ENCODE results near the gene ASAP3. TPM values are rescaled to one million over a fixed set of nuclear protein-coding genes. Genes with fewer than 3 reads are reported as not detected.

The ASAP3 gene
- total RNA-seq, 1 experiment from 2014 or later, result 19.5 TPM

DNA sequence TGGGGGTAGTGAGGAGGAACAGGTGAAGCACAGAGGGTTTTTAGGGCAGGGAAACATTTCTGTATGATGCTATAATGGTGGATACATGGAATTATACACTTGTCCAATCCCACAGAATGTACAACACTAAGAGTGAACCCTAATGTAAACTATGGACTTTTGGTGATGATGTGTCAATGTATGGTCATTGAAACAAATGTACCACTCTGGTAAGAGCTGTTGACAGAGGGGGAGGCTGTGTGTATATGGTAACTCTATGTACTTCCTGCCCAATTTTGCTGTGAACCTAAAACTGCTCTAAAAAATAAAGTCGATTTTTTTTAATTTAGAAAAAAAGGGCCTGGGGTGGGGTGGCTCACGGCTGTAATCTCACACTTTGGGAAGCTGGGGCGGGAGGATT, 22.9 kb downstream of the ASAP3 start:
- Histone ChIP-seq H3K27me3 (replicated peaks) (no peaks in the 10 kb centered on the region), H3K4me1 (replicated peaks) (peaks cover 9% of the 10 kb centered on the region), H3K9me3 (replicated peaks) (no peaks in the 10 kb centered on the region), H3K27ac (no peak overlapping the region), H3K36me3 (no peaks in the 10 kb centered on the region), H3K4me3 (no peak overlapping the region)
- DNase-seq (ENCODE audit: low read depth in 1 of 2, low spot score in 2 of 2), result no peak

GRCh38 chr1:23460519-23460918, 23.5 kb downstream of the ASAP3 start:
- no peak for DNase-seq (ENCODE audit: low read depth in 1 of 2, low spot score in 2 of 2)
- Histone ChIP-seq H3K36me3 (no peaks in the 10 kb centered on the region), H3K9me3 (replicated peaks) (no peaks in the 10 kb centered on the region), H3K4me1 (replicated peaks) (peaks cover 14% of the 10 kb centered on the region), H3K27me3 (replicated peaks) (no peaks in the 10 kb centered on the region), H3K4me3 (no peak overlapping the region), H3K27ac (no peak overlapping the region)

- peaks cover 14% of the 10 kb centered on the region for H3K4me1 ChIP-seq (replicated peaks)
- peaks cover 4% of the 10 kb centered on the region; the same call in 1 of the 2 replicates for H3K36me3 ChIP-seq
- no peak for DNase-seq (ENCODE audit: low read depth in 1 of 2, low spot score in 2 of 2)
- H3K27me3 ChIP-seq (replicated peaks), result no peaks in the 10 kb centered on the region
- H3K27ac ChIP-seq, result no peak overlapping the region
- H3K9me3 ChIP-seq (replicated peaks), result no peaks in the 10 kb centered on the region
- H3K4me3 ChIP-seq, result no peak overlapping the region
These were observed 24.6 kb downstream of the ASAP3 start for GRCh38 chr1:23459338-23459757.

GRCh38 chr1:23456226-23456625, 27.8 kb downstream of the ASAP3 start:
- peak; percentile 64 to 67 for DNase-seq (ENCODE audit: low read depth in 1 of 2, low spot score in 2 of 2)
- Histone ChIP-seq H3K27me3 (replicated peaks) (no peaks in the 10 kb centered on the region), H3K36me3 (peaks cover 4% of the 10 kb centered on the region; the same call in 1 of the 2 replicates), H3K4me1 (replicated peaks) (peaks cover 24% of the 10 kb centered on the region), H3K27ac (peak overlapping the region; percentile 12; the same call in 1 of the 2 replicates), H3K9me3 (replicated peaks) (no peaks in the 10 kb centered on the region), H3K4me3 (no peak overlapping the region)

GRCh38 chr1:23453455-23454000, 30.5 kb downstream of the ASAP3 start:
- Histone ChIP-seq H3K4me3 (no peak overlapping the region), H3K27ac (no peak overlapping the region), H3K27me3 (replicated peaks) (no peaks in the 10 kb centered on the region)

DNA sequence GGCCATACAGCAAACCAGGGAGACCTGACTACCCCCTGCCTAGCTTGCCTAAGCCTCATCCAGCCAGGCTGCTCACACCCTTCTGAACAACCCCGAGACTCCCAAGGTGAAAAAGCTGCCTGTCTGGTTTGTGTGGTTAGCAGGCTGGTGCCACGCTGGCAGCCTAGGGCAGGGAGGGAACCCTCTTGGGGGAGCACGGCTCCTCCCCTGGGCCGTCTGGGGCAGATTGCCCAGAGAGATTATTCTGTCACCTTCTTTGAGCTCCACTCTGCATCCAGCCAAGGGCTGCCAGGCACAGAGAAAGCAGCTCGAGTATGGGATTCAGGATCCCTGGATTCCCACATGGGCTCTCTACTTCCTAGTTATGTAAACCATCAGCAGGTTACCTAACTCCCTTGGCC, 32.0 kb downstream of the ASAP3 start:
- no peaks in the 10 kb centered on the region for H3K9me3 ChIP-seq (replicated peaks)
- peaks cover 17% of the 10 kb centered on the region for H3K36me3 ChIP-seq
- no peak overlapping the region for H3K27ac ChIP-seq
- no peaks in the 10 kb centered on the region for H3K27me3 ChIP-seq (replicated peaks)
- peaks cover 28% of the 10 kb centered on the region for H3K4me1 ChIP-seq (replicated peaks)
- no peak for DNase-seq (ENCODE audit: low read depth in 1 of 2, low spot score in 2 of 2)
- no peak overlapping the region for H3K4me3 ChIP-seq

More at GRCh38 chr1:23453455-23454000, 30.5 kb downstream of the ASAP3 start:
- no peaks in the 10 kb centered on the region for H3K9me3 ChIP-seq (replicated peaks)
- peaks cover 28% of the 10 kb centered on the region for H3K4me1 ChIP-seq (replicated peaks)
- no peak for DNase-seq (ENCODE audit: low read depth in 1 of 2, low spot score in 2 of 2)
- H3K36me3 ChIP-seq, result peaks cover 17% of the 10 kb centered on the region

DNA sequence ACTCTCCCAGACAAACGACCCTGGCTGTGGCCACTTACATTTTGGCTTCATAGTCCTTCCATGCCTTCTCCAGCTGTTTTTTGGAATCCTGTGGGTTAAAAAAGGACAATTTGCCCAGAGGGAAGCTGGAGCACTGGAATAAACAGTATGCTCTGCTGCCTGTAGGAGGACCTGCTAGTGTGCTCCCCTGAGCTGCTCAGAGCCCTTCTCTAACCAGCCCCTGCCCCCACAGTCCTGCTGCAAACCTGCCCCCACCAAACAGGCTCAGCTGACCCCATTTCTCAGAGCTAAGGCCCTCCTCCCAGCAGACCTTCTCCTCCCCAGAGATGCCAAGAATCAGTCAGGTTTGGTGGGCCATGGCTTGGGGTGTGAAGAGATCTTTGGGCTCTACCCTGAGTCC, 32.5 kb downstream of the ASAP3 start:
- DNase-seq (ENCODE audit: low read depth in 1 of 2, low spot score in 2 of 2), result no peak
- Histone ChIP-seq H3K27ac (no peak overlapping the region), H3K4me1 (replicated peaks) (peaks cover 23% of the 10 kb centered on the region), H3K36me3 (peaks cover 17% of the 10 kb centered on the region), H3K9me3 (replicated peaks) (no peaks in the 10 kb centered on the region), H3K4me3 (no peak overlapping the region), H3K27me3 (replicated peaks) (no peaks in the 10 kb centered on the region)

DNA sequence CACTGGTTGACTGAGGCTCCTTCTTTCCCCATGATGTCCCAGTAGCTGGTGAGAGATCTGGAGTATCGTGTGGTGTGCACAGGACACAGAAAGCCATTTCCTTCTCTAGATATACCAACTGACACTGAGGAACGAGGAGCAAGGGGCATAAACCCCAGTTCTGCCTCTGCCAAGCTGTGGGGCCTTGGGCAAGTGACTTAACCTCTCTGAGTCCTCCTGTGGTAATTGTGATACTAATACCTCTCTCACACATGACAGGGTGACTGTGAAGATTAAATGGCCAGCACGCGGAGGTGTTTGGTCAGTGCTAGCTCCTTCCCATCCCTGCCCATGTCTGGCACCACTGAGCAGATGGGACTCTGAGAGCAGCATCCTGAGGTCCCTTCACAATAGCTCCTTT, 33.1 kb downstream of the ASAP3 start:
- no peak overlapping the region for H3K27ac ChIP-seq
- H3K27me3 ChIP-seq (replicated peaks), result no peaks in the 10 kb centered on the region
- DNase-seq (ENCODE audit: low read depth in 1 of 2, low spot score in 2 of 2), result no peak

DNA sequence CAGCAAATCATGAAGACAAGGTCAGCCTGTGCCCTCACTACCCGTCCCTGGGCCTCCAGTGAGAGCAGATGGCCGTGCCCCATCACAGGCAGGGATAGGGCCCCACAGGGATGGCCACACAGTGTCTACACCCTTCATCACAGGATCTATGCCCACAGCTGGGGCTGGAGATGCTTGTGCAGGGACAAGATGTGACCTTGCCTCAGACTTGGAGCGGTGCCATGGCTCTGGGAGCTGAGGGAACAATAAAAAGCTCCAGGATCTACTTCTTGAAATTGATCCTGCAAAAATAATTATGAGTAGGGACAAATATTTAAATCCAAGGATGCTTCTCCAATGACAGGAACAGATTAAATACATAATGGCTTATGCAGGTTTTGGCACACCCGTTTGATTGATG, 34.0 kb downstream of the ASAP3 start:
- Histone ChIP-seq H3K27me3 (replicated peaks) (no peaks in the 10 kb centered on the region), H3K9me3 (replicated peaks) (no peaks in the 10 kb centered on the region), H3K27ac (no peak overlapping the region), H3K4me1 (replicated peaks) (peaks cover 14% of the 10 kb centered on the region; the same call in 1 of the 2 replicates), H3K4me3 (no peak overlapping the region), H3K36me3 (peaks cover 17% of the 10 kb centered on the region)
- DNase-seq (ENCODE audit: low read depth in 1 of 2, low spot score in 2 of 2), result no peak

More for the DNA sequence above, 33.1 kb downstream of the ASAP3 start:
- Histone ChIP-seq H3K4me3 (no peak overlapping the region), H3K36me3 (peaks cover 17% of the 10 kb centered on the region), H3K4me1 (replicated peaks) (peaks cover 17% of the 10 kb centered on the region), H3K9me3 (replicated peaks) (no peaks in the 10 kb centered on the region)

- H3K27ac ChIP-seq, result no peak overlapping the region
- no peak for DNase-seq (ENCODE audit: low read depth in 1 of 2, low spot score in 2 of 2)
- peaks cover 13% of the 10 kb centered on the region for H3K36me3 ChIP-seq
- H3K4me3 ChIP-seq, result no peak overlapping the region
- no peaks in the 10 kb centered on the region for H3K27me3 ChIP-seq (replicated peaks)
- H3K9me3 ChIP-seq (replicated peaks), result no peaks in the 10 kb centered on the region
- H3K4me1 ChIP-seq (replicated peaks), result peaks cover 14% of the 10 kb centered on the region; the same call in 1 of the 2 replicates
These were observed 34.7 kb downstream of the ASAP3 start for GRCh38 chr1:23449306-23449705.

GRCh38 chr1:23448846-23449245, 35.1 kb downstream of the ASAP3 start:
- Histone ChIP-seq H3K27me3 (replicated peaks) (no peaks in the 10 kb centered on the region), H3K4me1 (replicated peaks) (peaks cover 14% of the 10 kb centered on the region; the same call in 1 of the 2 replicates), H3K4me3 (no peak overlapping the region), H3K27ac (no peak overlapping the region), H3K36me3 (peaks cover 13% of the 10 kb centered on the region), H3K9me3 (replicated peaks) (no peaks in the 10 kb centered on the region)
- no peak for DNase-seq (ENCODE audit: low read depth in 1 of 2, low spot score in 2 of 2)

DNA sequence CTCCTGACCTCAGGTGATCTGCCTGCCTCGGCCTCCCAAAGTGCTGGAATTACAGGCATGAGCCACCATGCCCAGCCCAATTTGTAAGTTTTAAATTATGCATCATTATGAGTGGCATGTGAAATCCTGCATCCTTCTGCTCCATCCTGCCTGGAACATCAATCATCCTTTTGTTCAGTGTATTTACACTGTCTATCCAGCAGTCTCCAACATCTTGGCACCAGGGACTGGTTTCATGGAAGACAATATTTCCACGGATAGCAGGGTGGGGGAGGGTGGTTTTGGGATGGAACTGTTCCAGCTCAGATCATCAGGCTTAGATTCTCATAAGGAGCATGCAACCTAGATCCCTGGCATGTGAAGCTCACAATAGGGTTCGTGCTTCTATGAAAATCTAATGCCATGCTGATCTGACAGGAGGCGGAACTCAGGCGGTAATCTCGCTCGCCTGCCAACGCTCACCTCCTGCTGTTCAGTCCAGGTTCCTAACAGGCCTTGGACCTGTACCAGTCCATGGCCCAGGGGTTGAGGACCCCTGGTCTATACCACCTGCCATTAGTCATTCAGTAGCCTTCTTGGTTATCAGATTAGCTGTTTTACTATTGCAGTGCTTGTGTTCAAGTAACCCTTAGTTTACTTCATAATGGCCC, 37.2 kb downstream of the ASAP3 start:
- Histone ChIP-seq H3K4me1 (replicated peaks) (peaks cover 10% of the 10 kb centered on the region; the same call in 1 of the 2 replicates), H3K36me3 (peaks cover 13% of the 10 kb centered on the region), H3K27me3 (replicated peaks) (no peaks in the 10 kb centered on the region), H3K4me3 (no peak overlapping the region), H3K9me3 (replicated peaks) (no peaks in the 10 kb centered on the region), H3K27ac (no peak overlapping the region)
- DNase-seq (ENCODE audit: low read depth in 1 of 2, low spot score in 2 of 2), result no peak

GRCh38 chr1:23444596-23445390, 39.2 kb downstream of the ASAP3 start:
- Histone ChIP-seq H3K27ac (no peak overlapping the region), H3K4me3 (no peak overlapping the region)
- no peak for DNase-seq (ENCODE audit: low read depth in 1 of 2, low spot score in 2 of 2)

GRCh38 chr1:23444104-23444533, 39.9 kb downstream of the ASAP3 start:
- no peaks in the 10 kb centered on the region for H3K27me3 ChIP-seq (replicated peaks)
- H3K27ac ChIP-seq, result no peak overlapping the region
- H3K36me3 ChIP-seq, result no peaks in the 10 kb centered on the region
- DNase-seq (ENCODE audit: low read depth in 1 of 2, low spot score in 2 of 2), result no peak
- H3K4me1 ChIP-seq (replicated peaks), result no peaks in the 10 kb centered on the region
- no peaks in the 10 kb centered on the region for H3K9me3 ChIP-seq (replicated peaks)
- no peak overlapping the region for H3K4me3 ChIP-seq

More at GRCh38 chr1:23444596-23445390, 39.2 kb downstream of the ASAP3 start:
- H3K9me3 ChIP-seq (replicated peaks), result no peaks in the 10 kb centered on the region
- H3K4me1 ChIP-seq (replicated peaks), result no peaks in the 10 kb centered on the region
- H3K27me3 ChIP-seq (replicated peaks), result no peaks in the 10 kb centered on the region
- peaks cover 3% of the 10 kb centered on the region for H3K36me3 ChIP-seq
